GM19324 (cell line): Measurements from ENCODE around the gene HTD2.
"Not testable (repeated sequence)": the region's sequence is repeated elsewhere in the genome, so short reads cannot be mapped to it uniquely, and the experiment has no call there.

Experiments used
- ATAC-seq: cut with Tn5 transposase; IDR thresholded peaks from one replicate; pipeline ENCODE4 v1.9.1; 2021; ENCODE audit warnings: mild to moderate bottlenecking, moderate library complexity; ENCODE audit not compliant: unreplicated experiment, low FRiP score

Gene HTD2

DNA sequence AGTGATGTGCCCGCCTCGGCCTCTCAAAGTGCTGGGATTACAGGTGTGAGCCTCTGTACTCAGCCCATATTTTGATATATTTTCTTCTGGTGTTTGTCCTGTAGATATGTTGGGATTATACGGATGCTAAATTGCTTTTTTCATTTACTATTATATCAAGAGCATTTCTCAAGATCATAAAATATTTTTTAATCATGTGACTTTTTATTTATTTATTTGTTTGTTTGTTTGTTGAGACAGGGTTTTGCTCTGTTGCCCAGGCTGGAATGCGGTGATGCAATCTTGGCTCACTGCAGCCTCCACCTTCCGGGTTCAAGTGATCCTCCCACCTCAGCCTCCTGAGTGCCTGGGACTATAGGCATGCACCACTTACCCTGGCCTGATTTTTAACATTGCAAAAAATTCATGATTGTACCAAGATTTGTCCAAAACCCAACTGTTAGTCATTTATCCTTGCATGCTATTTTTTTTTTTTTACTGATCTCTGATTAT is 23.6 kb downstream of the HTD2 start:
- no peak for ATAC-seq

GRCh38 chr3:58331593-58332152 is 25.4 kb downstream of the HTD2 start:
- ATAC-seq, result no peak

- peak; percentile 93 for ATAC-seq
Measured at GRCh38 chr3:58332575-58333188, 26.4 kb downstream of the HTD2 start, which contains the start of gene PXK. TSS of gene PXK (plus strand) at chr3:58332892. CDS start at chr3:58332989, 97 bp downstream.

DNA sequence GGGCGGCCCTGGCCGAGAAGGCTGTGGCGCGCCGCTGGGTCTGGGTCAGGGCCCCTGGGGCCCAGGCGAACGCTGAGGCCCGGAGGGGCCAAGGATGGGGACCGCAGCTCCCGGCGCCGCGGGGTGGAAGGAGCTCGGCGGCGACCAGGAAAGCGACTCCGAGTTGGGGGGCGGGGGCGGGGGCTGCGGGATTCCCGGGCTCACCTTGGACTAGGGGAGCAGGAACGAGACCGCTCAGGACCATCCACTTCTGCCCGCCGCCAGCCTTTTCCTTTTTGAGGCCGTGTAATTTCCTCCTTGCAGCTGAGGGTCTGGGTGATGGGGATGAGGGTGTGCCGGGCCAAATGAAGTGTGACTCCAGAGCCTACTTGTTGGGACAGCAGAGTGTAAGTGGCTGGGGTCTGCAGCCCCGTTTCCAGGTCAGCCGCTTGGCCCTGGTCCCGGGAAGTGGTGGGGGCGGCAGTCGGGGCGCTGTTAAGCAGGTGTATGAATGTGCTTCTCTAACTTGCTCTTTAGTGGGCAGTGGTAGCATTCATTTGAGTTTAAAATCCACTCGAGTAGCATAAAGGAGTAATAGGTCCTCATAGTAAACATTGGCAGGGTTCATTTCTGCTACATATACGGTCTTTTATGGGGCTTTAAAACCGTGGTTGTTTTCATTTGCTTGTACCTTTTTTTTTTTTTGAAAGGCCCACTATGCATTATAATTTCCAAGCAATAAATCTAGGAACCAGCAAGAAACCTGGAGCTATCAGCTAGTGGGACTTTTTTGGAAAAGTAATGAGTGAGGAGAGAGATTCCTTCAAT is 27.1 kb downstream of the HTD2 start:
- ATAC-seq, result peak; percentile 31

- ATAC-seq, result no peak
Measured at GRCh38 chr3:58334013-58334321, 27.6 kb downstream of the HTD2 start.

DNA sequence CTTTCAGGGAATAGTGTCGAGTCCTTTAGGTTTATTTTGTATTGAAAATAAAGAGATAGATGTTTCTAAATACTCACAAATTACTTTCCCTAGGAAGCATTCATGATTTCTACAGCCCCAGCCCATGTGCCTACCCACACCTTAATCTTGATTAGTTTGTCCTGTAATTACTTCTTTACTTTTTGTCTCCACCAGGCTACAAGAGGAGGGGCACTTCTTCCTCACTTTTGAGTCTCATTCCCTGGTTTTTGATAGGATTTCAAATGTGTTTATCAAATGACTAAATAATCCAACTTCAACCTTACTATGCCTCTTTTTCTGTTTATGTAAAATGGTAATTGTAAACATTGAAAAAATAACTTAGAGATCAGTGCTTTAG is 28.2 kb downstream of the HTD2 start:
- no peak for ATAC-seq

- no peak for ATAC-seq
Measured at GRCh38 chr3:58335652-58335947, 29.3 kb downstream of the HTD2 start.

GRCh38 chr3:58336135-58336882 is 30.0 kb downstream of the HTD2 start:
- ATAC-seq, result no peak

- ATAC-seq, result no peak
Measured at GRCh38 chr3:58337190-58337589, 30.9 kb downstream of the HTD2 start.

GRCh38 chr3:58339146-58339545 is 32.8 kb downstream of the HTD2 start:
- ATAC-seq, result not testable (repeated sequence)

- no peak for ATAC-seq
Measured at GRCh38 chr3:58340594-58341244, 34.4 kb downstream of the HTD2 start.

DNA sequence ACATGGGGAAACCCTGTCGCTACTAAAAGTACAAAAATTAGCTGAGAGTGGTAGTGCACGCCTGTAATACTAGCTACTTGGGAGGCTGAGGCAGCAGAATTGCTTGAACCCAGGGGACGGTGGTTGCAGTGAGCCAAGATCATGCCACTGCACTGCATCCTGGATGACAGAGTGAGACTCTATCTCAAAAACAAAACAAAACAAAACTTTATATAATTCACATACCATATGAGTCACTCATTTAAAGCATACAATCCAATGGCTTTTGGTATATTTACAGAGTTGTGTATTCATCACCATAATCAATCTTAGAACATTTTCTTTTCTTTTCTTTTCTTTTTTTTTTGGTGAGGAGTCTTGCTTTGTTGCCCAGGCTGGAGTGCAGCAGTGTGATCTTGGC is 35.1 kb downstream of the HTD2 start:
- ATAC-seq, result no peak

DNA sequence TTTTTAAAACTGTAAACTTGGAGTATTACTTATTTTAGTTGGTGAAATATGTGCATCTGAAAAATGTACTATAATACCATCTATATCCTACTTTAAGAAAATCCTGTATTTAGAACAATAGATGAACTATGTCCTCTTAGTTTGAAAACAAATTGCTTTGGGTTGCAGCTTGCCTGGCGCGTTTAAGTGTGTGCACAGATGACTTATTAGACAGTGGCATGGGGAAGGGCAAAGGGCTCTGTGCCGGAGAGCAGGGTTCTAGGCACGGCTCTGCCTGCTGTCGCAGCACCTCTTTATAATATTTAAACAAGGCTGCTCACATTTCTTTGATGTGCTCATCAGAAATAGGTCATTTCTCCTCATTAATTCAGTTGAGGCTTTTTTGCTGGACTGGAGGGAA is 36.4 kb downstream of the HTD2 start:
- no peak for ATAC-seq

DNA sequence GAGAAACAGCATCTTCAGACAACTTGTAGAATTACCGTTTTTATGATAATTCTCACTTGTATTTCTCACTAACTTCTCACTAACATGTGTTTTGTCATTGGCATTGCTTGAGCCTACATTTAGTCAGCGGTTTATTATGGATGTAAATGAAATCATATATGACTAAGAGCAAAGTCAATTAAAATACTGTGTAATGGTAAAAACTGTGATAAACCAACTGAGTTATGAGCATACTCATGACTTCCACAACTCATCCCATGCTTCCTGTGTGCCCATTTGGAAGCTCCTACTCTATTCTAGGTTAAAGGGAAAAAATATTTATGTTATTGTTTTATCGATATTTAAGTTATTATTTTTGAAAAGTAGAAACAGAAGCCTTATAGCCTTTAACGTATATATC is 39.1 kb downstream of the HTD2 start:
- no peak for ATAC-seq

GRCh38 chr3:58346368-58346767 is 40.0 kb downstream of the HTD2 start:
- ATAC-seq, result no peak

DNA sequence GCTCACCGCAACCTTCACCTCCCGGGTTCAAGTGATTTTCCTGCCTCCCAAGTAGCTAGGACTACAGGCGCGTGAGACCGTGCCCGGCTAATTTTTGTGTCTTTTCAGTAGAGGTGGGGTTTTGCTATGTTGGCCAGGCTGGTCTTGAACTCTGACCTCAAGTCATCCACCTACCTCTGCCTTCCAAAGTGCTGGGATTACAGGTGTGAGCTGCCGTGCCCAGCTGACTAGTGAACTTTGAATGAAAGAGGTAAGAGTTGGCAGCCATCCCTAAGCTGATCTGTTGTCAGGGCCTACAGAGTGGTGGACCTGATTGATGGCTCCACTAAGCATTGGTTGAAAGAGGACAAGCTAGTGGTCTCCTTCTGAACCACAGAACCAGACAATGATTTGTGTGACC is 41.7 kb downstream of the HTD2 start:
- ATAC-seq, result no peak

DNA sequence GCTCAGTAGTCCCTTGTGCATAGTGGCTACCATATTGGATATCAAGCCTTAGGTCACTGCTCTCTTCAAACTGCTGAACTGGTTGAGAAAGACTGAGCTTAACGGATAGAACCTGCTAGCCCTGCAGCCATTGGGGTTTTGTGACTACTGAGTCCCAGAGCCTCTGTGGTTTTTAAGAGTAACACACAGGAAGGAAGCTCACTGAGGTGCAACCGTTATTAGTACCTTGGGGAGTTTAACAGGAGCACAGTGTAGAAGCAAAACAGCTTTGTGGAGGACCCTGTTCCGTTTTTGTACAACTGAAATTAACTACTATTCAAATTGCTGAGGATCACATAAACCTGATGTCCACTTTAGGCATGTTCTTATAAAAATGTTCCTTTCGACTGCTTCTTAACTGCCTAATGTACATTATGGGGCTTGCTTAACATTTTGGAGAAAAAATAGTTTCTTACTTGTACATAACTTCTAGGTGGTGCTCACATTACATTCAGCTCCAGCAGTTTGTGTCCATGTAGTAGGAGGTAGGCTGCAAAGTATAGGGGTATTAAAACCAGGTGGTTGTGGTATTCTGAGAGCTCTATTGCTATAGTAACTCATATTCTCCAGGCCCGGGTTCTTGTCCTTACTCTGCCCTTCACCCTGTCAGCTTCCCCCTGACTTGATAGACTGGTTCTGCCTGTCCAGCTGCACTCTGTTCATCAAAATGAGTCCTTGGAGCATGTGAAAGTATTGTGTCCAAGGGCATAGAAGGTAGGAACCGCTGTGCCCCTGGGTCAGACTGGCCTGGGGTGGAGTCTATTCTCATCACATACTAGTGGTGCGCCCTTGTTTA is 43.7 kb downstream of the HTD2 start:
- ATAC-seq, result peak; percentile 84

GRCh38 chr3:58350627-58351013 is 44.3 kb downstream of the HTD2 start:
- no peak for ATAC-seq

DNA sequence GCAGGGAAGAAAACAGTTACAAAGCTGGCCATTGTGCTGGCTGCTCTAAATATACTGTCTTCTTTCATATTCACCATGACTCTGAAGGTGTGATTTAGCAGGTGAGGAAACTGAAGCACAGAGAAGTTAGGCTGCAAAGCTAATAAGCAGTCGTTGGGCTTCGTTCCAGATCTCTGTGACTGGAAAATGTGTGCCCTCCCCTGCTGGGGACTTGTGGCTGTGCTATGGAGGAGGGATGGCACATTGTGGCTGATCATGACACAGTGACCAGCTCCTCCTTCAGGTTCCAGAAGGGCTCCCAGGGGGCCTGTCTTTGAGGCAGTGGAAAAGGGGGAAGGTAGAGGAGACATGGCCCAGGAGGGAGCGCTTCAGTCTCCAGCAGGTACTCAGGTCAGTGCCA is 45.6 kb downstream of the HTD2 start:
- ATAC-seq, result no peak

- ATAC-seq, result no peak
Measured at GRCh38 chr3:58352626-58353025, 46.3 kb downstream of the HTD2 start.
